ENCODE results near the gene HOXA6. TPM values are rescaled to one million over a fixed set of nuclear protein-coding genes. Genes with fewer than 3 reads are reported as not detected.

Gene HOXA6
- total and polyA plus RNA-seq, 10 of the 15 experiments (the other 5 are each of a cell fraction or from before 2014, with no cell fraction given), result 0.08 TPM; not detected in 9

DNA sequence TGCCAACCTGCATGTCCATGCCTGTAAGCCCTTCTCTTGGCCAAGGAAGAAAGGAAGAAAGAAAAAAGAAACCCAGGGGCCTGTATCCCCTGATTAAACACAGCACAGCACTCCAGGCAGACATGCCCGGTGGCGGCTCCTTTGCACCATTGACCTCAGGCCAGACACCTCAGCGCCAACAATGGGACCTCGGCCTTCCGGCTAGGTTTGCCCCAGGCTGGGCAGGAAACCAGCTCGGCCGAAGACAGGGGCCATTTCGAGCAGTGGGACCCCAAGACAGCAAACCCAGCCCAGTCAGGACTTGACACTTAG is 23.7 kb upstream of the HOXA6 start:
- ATAC-seq, result no peak; the same call in 1 of the 3 replicates
- no peak for TF ChIP-seq CBX5 (IDR thresholded peaks at IDR 0.05; ENCODE audit: low read depth)
- TF ChIP-seq ATF7 (IDR thresholded peaks at IDR 0.05; ENCODE audit: low read depth), result no peak
- no peak for TF ChIP-seq HDAC2 (IDR thresholded peaks at IDR 0.05)
- no peak for TF ChIP-seq PAX5 (IDR thresholded peaks at IDR 0.05; ENCODE audit: borderline replicate concordance, low read depth, low read length)
- TF ChIP-seq RFX5 (IDR thresholded peaks at IDR 0.05; ENCODE audit: low read depth, low read length), result no peak
- Histone ChIP-seq H3K27me3 (replicated peaks in 1 of 2; ENCODE audit: control insufficient read depth in 2 of 2, insufficient read depth in 2 of 2, low read length in 1 of 2) (peaks cover 28 to 38% of the 10 kb centered on the region in 2 experiments), H3K79me2 (ENCODE audit: control insufficient read depth, insufficient read depth, low read length) (no peaks in the 10 kb centered on the region), H3K36me3 (ENCODE audit: control insufficient read depth in 2 of 2, insufficient read depth in 2 of 2, low read length in 1 of 2) (no peaks in the 10 kb centered on the region; a peak in 1 of 4 replicates), H4K20me1 (ENCODE audit: control insufficient read depth, insufficient read depth) (no peaks in the 10 kb centered on the region), H2AFZ (ENCODE audit: control insufficient read depth, low read depth, low read length) (no peak overlapping the region), H3K4me1 (ENCODE audit: control insufficient read depth, insufficient read depth, low read length) (no peaks in the 10 kb centered on the region), H3K9ac (ENCODE audit: control insufficient read depth, insufficient read depth, low read length) (no peak overlapping the region), H3K9me3 (replicated peaks; ENCODE audit: control insufficient read depth, insufficient read depth, low read length) (no peaks in the 10 kb centered on the region; the same call in 2 of the 3 replicates), H3K4me2 (ENCODE audit: control insufficient read depth, insufficient read depth) (no peak overlapping the region), H3K27ac (ENCODE audit: control insufficient read depth, insufficient read depth) (no peak overlapping the region), H3K4me3 (no peak overlapping the region)
- no TSS peak for BruUV-seq (replicated peaks)
- 46% methylated on average over 8 of the region's 8 CpGs for WGBS (ENCODE audit: insufficient coverage, insufficient replicate concordance, low lambda C conversion rate, missing lambda C conversion rate)
- ChIA-PET POLR2A (no interaction called here), RAD21 (ENCODE audit: unreplicated experiment) (no interaction called here), SMC1A (ENCODE audit: uncharacterized antibody, unreplicated experiment) (no interaction called here), CTCF (no interaction called here)
- no peak for FAIRE-seq
- in situ Hi-C loops (cut with MboI) (loop anchor here (25.0 kb wide), 1 partner anchor 1084 kb away; no protein-coding TSS in a partner anchor), intact Hi-C loops (cut with micrococcal nuclease; ENCODE audit: unreplicated experiment) (no loop called here)
- no peak for DNase-seq (ENCODE audit: low read depth, low spot score)

DNA sequence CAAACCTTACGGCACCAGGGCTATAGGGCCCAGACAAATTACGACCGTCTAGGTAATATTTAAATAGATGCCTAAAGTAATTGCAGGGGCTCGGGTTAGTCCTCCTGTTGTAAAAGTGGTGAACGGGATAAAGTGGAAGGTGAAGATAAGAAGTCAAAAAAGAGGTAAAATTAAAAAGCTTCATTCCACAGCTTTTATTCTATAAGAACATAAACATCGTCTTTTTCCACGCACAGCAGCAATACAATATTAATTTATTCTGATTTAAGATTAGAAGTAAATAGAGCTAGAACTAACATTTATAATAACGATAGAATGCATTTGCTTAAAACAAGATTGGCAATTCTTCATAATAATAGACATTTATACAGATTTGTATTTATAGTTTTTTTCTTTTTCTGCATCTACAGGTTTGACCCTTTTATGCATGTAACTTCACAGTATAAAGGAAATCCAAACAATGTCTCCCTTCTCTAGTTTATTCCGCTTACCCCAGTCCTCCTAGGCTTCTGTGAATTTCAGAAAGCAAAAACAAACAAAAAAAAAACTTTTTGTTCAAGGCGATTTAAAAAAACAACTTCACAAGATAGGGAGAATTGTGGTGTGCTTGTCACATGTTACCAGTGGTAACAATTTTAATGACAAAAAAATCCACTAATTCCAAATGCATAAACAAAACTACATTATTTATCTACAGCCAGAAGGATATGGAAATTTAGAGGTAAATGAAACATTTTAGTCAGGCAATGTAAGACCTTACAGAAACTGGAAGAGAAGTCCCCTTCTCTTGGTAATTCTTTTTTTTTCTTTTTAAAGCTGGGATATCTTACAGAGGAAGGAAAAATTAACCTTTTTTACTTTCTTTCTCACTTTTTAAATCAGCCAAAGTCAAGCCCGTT is 23.1 kb upstream of the HOXA6 start:
- CTCF ChIA-PET, result interaction anchor here (1.6 kb wide), 1 partner anchor 801 kb away, joined by 4 read pairs; no protein-coding TSS in a partner anchor
- Histone ChIP-seq H3K9ac (ENCODE audit: control insufficient read depth, insufficient read depth, low read length) (no peak overlapping the region), H4K20me1 (ENCODE audit: control insufficient read depth, insufficient read depth) (no peaks in the 10 kb centered on the region), H3K27ac (ENCODE audit: control insufficient read depth, insufficient read depth) (no peak overlapping the region), H3K36me3 (ENCODE audit: control insufficient read depth in 2 of 2, insufficient read depth in 2 of 2, low read length in 1 of 2) (no peaks in the 10 kb centered on the region; a peak in 1 of 4 replicates), H3K9me3 (replicated peaks; ENCODE audit: control insufficient read depth, insufficient read depth, low read length) (no peaks in the 10 kb centered on the region; the same call in 2 of the 3 replicates), H3K4me3 (no peak overlapping the region), H3K79me2 (ENCODE audit: control insufficient read depth, insufficient read depth, low read length) (no peaks in the 10 kb centered on the region), H3K4me2 (ENCODE audit: control insufficient read depth, insufficient read depth) (no peak overlapping the region), H3K27me3 (replicated peaks in 1 of 2; ENCODE audit: control insufficient read depth in 2 of 2, insufficient read depth in 2 of 2, low read length in 1 of 2) (peaks cover 28 to 42% of the 10 kb centered on the region in 2 experiments), H2AFZ (ENCODE audit: control insufficient read depth, low read depth, low read length) (no peak overlapping the region), H3K4me1 (ENCODE audit: control insufficient read depth, insufficient read depth, low read length) (no peaks in the 10 kb centered on the region)
- SMC1A ChIA-PET (ENCODE audit: uncharacterized antibody, unreplicated experiment), result interaction anchor here (0.6 kb wide), 1 partner anchor 730 kb away, joined by 3 read pairs; no protein-coding TSS in a partner anchor
- no peak for DNase-seq (ENCODE audit: low read depth, low spot score)
- in situ Hi-C loops (cut with MboI), result loop anchor here (25.0 kb wide), 1 partner anchor 1083 kb away; no protein-coding TSS in a partner anchor
- no TSS peak for BruUV-seq (replicated peaks)
- POLR2A ChIA-PET, result no interaction called here
- WGBS (ENCODE audit: insufficient coverage, insufficient replicate concordance, low lambda C conversion rate, missing lambda C conversion rate), result 40% methylated on average over 10 of the region's 11 CpGs
- ATAC-seq, result no peak
- RAD21 ChIA-PET (ENCODE audit: unreplicated experiment), result no interaction called here
- FAIRE-seq, result no peak
- intact Hi-C loops (cut with micrococcal nuclease; ENCODE audit: unreplicated experiment), result no loop called here
- TF ChIP-seq, protein P1, sequence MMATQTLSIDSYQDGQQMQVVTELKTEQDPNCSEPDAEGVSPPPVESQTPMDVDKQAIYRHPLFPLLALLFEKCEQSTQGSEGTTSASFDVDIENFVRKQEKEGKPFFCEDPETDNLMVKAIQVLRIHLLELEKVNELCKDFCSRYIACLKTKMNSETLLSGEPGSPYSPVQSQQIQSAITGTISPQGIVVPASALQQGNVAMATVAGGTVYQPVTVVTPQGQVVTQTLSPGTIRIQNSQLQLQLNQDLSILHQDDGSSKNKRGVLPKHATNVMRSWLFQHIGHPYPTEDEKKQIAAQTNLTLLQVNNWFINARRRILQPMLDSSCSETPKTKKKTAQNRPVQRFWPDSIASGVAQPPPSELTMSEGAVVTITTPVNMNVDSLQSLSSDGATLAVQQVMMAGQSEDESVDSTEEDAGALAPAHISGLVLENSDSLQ (IDR thresholded peaks at IDR 0.05), result no peak
- no peak for TF ChIP-seq ZSCAN29 (IDR thresholded peaks at IDR 0.05)
- TF ChIP-seq, protein P2, sequence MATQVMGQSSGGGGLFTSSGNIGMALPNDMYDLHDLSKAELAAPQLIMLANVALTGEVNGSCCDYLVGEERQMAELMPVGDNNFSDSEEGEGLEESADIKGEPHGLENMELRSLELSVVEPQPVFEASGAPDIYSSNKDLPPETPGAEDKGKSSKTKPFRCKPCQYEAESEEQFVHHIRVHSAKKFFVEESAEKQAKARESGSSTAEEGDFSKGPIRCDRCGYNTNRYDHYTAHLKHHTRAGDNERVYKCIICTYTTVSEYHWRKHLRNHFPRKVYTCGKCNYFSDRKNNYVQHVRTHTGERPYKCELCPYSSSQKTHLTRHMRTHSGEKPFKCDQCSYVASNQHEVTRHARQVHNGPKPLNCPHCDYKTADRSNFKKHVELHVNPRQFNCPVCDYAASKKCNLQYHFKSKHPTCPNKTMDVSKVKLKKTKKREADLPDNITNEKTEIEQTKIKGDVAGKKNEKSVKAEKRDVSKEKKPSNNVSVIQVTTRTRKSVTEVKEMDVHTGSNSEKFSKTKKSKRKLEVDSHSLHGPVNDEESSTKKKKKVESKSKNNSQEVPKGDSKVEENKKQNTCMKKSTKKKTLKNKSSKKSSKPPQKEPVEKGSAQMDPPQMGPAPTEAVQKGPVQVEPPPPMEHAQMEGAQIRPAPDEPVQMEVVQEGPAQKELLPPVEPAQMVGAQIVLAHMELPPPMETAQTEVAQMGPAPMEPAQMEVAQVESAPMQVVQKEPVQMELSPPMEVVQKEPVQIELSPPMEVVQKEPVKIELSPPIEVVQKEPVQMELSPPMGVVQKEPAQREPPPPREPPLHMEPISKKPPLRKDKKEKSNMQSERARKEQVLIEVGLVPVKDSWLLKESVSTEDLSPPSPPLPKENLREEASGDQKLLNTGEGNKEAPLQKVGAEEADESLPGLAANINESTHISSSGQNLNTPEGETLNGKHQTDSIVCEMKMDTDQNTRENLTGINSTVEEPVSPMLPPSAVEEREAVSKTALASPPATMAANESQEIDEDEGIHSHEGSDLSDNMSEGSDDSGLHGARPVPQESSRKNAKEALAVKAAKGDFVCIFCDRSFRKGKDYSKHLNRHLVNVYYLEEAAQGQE (IDR thresholded peaks at IDR 0.05; ENCODE audit: low read depth, low read length), result no peak
- no peak for TF ChIP-seq ZNF622 (IDR thresholded peaks at IDR 0.05)
- TF ChIP-seq SIN3A (IDR thresholded peaks at IDR 0.05; ENCODE audit: low read depth, low read length), result no peak
- no peak for TF ChIP-seq RB1 (IDR thresholded peaks at IDR 0.05; ENCODE audit: borderline replicate concordance)
- TF ChIP-seq, protein P3, sequence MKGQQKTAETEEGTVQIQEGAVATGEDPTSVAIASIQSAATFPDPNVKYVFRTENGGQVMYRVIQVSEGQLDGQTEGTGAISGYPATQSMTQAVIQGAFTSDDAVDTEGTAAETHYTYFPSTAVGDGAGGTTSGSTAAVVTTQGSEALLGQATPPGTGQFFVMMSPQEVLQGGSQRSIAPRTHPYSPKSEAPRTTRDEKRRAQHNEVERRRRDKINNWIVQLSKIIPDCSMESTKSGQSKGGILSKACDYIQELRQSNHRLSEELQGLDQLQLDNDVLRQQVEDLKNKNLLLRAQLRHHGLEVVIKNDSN (IDR thresholded peaks at IDR 0.05; ENCODE audit: borderline replicate concordance, extremely low read length, insufficient read depth, low read depth, low read length), result no peak

All from GM12878 (cell line).